Pericardium fibroblast (primary cell): ENCODE measurements around the gene OR5AK2. TPM values are rescaled to one million over a fixed set of nuclear protein-coding genes. Genes with fewer than 3 reads are reported as not detected.

Experiments
- total RNA-seq: library from RNA; depleted of rRNA; stranded (reverse); fragments of >200 nt; gene quantifications from 2 replicates; pipeline ENCODE4 v1.2.3, GENCODE V29; 2015

Gene OR5AK2
- total RNA-seq = not detected in 2 replicates

GRCh38 chr11:56988614-56989013 lies at the start of gene OR5AK2:
TSS of gene OR5AK2 (plus strand) at chr11:56988914. CDS start at chr11:56988914, 0 bp downstream.

Other genes with a start within 250 kb of the OR5AK2 start
- not detected in 2 replicates for gene OR9G4, start 240.2 kb upstream of the OR5AK2 start, total RNA-seq
- gene LRRC55, start 193.0 kb downstream of the OR5AK2 start, total RNA-seq = 0.17 TPM in 1 of 2 replicates, not detected in the other
- gene APLNR, start 248.3 kb downstream of the OR5AK2 start, total RNA-seq = 3.4 TPM in 1 of 2 replicates, not detected in the other